ENCODE results near the gene PLA2G2F.

GRCh38 chr1:20191266-20191825, 52.2 kb downstream of the PLA2G2F start:
- TF ChIP-seq CTCF (IDR thresholded peaks at IDR 0.05): no peak
- no peak for TF ChIP-seq POLR2A (IDR thresholded peaks at IDR 0.05)

Measured in right lobe of liver (tissue), 4 donors.